ENCODE results near the gene PSMD11. TPM values are rescaled to one million over a fixed set of nuclear protein-coding genes. Genes with fewer than 3 reads are reported as not detected.
"Not testable (repeated sequence)": the region's sequence is repeated elsewhere in the genome, so short reads cannot be mapped to it uniquely, and the experiment has no call there.

The PSMD11 gene
- total RNA-seq (10 to 100 TPM; 74.1 to 87.9 TPM), polyA plus RNA-seq (10 to 100 TPM; 47.8 to 61.2 TPM)
- long read RNA-seq, donor 1, full-length matches to known transcripts, result 25 of 31 reads
- long read RNA-seq, donor 1, partial matches to known transcripts, result 6 of 31 reads
- long read RNA-seq, donor 1, other reads (novel, unspliced or antisense), result 0 of 31 reads
- long read RNA-seq, donor 2, full-length matches to known transcripts, result 7 of 7 reads
- long read RNA-seq, donor 2, partial matches to known transcripts, result 0 of 7 reads
- long read RNA-seq, donor 2, other reads (novel, unspliced or antisense), result 0 of 7 reads
- long read RNA-seq, donor 3, full-length matches to known transcripts, result 9 of 9 reads
- long read RNA-seq, donor 3, partial matches to known transcripts, result 0 of 9 reads
- long read RNA-seq, donor 3, other reads (novel, unspliced or antisense), result 0 of 9 reads
- long read RNA-seq, donor 4, full-length matches to known transcripts, result 11 of 25 reads
- long read RNA-seq, donor 4, partial matches to known transcripts, result 14 of 25 reads
- long read RNA-seq, donor 4, other reads (novel, unspliced or antisense), result 0 of 25 reads
- long read RNA-seq, donor 5, full-length matches to known transcripts, result 38 of 45 reads
- long read RNA-seq, donor 5, partial matches to known transcripts, result 7 of 45 reads
- long read RNA-seq, donor 5, other reads (novel, unspliced or antisense), result 0 of 45 reads

DNA sequence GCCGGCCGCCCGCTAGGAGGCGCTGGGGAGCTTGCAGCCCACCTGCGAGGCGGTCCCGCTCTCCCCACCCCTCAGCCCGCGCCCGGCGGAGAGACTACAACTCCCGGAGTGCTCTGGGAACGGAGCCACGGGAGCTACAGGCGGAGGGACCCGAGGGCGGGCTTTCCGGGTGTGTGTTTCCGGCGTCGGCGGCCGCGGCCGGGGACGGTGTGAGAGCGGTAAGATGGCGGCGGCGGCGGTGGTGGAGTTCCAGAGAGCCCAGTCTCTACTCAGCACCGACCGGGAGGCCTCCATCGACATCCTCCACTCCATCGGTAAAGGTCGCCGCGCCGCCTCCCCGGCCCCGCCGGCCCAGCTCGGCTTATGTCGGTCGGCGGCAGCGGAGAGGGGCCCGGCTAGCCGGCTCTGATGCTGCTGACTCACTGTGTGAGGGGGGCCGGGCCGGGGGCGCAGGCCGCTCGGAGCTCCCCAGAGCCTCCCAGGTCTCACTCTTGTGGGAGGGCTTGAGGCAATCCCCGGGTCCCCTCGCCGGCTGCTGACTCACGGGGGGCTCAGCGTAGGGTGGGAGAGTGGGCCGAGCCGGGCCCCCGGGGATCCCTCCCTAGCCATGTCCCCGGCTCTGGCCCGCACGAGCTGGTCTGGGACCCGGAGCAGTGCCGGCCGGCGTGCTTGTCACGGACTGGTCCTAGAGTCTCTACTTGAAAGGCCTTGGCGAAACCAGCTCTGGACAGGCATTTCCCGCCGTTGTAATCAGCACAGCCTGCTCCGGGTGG, at the start of gene PSMD11:
PSMD11 (plus strand) TSS at position 210 of the 773 bp plus-strand sequence; CDS start at position 224, 14 bp downstream.
- Histone ChIP-seq H3K4me1 (ENCODE audit: control insufficient read depth in 5 of 5, insufficient read depth in 5 of 5, low read length in 5 of 5) (peaks cover 2 to 16% (median 8%) of the 10 kb centered on the region in 5 donors), H3K27ac (ENCODE audit: low read depth in 1 of 2, low read length in 1 of 2) (peak within 1 kb of the TSS; percentile 87 to 89), H3K9me3 (ENCODE audit: control insufficient read depth in 4 of 4, insufficient read depth in 3 of 4, low read length in 3 of 4) (no peaks in the 10 kb centered on the region), H3K4me3 (peak within 1 kb of the TSS; percentile 91), H3K27me3 (ENCODE audit: control insufficient read depth in 3 of 3, insufficient read depth in 3 of 3, low read length in 2 of 3) (peaks cover 0 to 2% (median 0%) of the 10 kb centered on the region in 3 donors), H3K9ac (ENCODE audit: insufficient read depth in 1 of 2, low read length in 2 of 2) (peak within 1 kb of the TSS; percentile 77 to 85), H3K36me3 (ENCODE audit: control insufficient read depth in 4 of 4, insufficient read depth in 4 of 4, low read length in 4 of 4) (peaks cover 3 to 14% (median 10%) of the 10 kb centered on the region in 4 donors)
- peak; percentile 95 for ATAC-seq (ENCODE audit: insufficient read depth, low FRiP score)
- peak; percentile 97 to 98 (median 98) for DNase-seq
- TF ChIP-seq, protein P1, sequence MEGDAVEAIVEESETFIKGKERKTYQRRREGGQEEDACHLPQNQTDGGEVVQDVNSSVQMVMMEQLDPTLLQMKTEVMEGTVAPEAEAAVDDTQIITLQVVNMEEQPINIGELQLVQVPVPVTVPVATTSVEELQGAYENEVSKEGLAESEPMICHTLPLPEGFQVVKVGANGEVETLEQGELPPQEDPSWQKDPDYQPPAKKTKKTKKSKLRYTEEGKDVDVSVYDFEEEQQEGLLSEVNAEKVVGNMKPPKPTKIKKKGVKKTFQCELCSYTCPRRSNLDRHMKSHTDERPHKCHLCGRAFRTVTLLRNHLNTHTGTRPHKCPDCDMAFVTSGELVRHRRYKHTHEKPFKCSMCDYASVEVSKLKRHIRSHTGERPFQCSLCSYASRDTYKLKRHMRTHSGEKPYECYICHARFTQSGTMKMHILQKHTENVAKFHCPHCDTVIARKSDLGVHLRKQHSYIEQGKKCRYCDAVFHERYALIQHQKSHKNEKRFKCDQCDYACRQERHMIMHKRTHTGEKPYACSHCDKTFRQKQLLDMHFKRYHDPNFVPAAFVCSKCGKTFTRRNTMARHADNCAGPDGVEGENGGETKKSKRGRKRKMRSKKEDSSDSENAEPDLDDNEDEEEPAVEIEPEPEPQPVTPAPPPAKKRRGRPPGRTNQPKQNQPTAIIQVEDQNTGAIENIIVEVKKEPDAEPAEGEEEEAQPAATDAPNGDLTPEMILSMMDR (IDR thresholded peaks at IDR 0.05; ENCODE audit: control extremely low read depth, extremely low read depth), result peak; percentile 76
- 0% methylated on average over 52 to 74 of the region's 74 CpGs for WGBS, 2 donors

DNA sequence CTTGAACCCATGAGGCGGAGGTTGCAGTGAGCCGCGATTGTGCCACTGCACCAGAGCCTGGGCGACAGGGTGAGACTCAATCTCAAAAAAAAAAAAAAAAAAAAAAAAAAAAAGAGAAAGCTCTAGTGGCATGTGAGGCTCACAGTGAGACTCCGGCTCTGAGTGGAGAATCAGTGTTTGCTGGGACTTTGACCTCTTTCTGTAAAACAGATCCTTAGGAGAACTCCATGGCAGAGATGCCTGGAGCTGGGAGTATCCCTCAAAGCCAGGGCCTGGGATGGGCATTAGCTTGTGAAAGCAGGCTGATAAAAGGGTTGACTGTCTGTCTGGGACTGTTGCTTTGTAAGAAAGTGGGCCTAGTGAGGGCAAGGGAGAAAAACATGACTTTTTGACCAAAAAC, 48.0 kb upstream of the PSMD11 start:
- no peak overlapping the region for H3K4me3 ChIP-seq
- TF ChIP-seq, protein P1 (IDR thresholded peaks at IDR 0.05; ENCODE audit: control extremely low read depth, extremely low read depth), result no peak
- peaks cover 0 to 2% (median 0%) of the 10 kb centered on the region in 4 donors for H3K36me3 ChIP-seq (ENCODE audit: control insufficient read depth in 4 of 4, insufficient read depth in 4 of 4, low read length in 4 of 4)
- no peak overlapping the region for H3K9ac ChIP-seq (ENCODE audit: insufficient read depth in 1 of 2, low read length in 2 of 2)
- WGBS, 2 donors, result 94 to 100% methylated on average over 5 of the region's 5 CpGs
- H3K27ac ChIP-seq (ENCODE audit: low read depth in 1 of 2, low read length in 1 of 2), result no peak overlapping the region
- no peak for ATAC-seq (ENCODE audit: insufficient read depth, low FRiP score)
- no peaks in the 10 kb centered on the region for H3K9me3 ChIP-seq (ENCODE audit: control insufficient read depth in 4 of 4, insufficient read depth in 3 of 4, low read length in 3 of 4)
- no peak for DNase-seq
- peaks cover 0 to 4% (median 0%) of the 10 kb centered on the region in 5 donors for H3K4me1 ChIP-seq (ENCODE audit: control insufficient read depth in 5 of 5, insufficient read depth in 5 of 5, low read length in 5 of 5)
- no peaks in the 10 kb centered on the region for H3K27me3 ChIP-seq (ENCODE audit: control insufficient read depth in 3 of 3, insufficient read depth in 3 of 3, low read length in 2 of 3)

DNA sequence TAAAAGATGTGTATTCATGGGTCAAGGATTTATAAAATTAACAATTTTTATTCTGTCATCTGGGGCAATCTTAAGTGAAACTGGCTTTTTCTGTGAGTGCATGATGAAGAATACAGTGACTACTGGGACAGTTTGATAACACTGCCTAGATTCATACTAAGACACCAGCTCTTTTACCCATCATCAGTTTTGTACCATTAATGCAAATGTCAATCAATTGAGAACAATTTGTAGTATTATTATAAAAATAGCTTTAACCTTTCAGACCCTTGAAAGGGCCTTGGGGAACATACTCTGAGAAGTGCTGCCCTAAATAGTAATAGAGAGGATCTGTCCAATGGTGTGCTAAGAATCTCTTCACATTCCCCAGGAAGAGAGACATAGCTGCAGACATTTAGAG, 45.4 kb upstream of the PSMD11 start:
- Histone ChIP-seq H3K4me3 (no peak overlapping the region), H3K27ac (ENCODE audit: low read depth in 1 of 2, low read length in 1 of 2) (no peak overlapping the region), H3K4me1 (ENCODE audit: control insufficient read depth in 5 of 5, insufficient read depth in 5 of 5, low read length in 5 of 5) (peaks cover 0 to 4% (median 0%) of the 10 kb centered on the region in 5 donors), H3K9ac (ENCODE audit: insufficient read depth in 1 of 2, low read length in 2 of 2) (no peak overlapping the region), H3K9me3 (ENCODE audit: control insufficient read depth in 4 of 4, insufficient read depth in 3 of 4, low read length in 3 of 4) (no peaks in the 10 kb centered on the region), H3K27me3 (ENCODE audit: control insufficient read depth in 3 of 3, insufficient read depth in 3 of 3, low read length in 2 of 3) (no peaks in the 10 kb centered on the region), H3K36me3 (ENCODE audit: control insufficient read depth in 4 of 4, insufficient read depth in 4 of 4, low read length in 4 of 4) (peaks cover 0 to 2% (median 0%) of the 10 kb centered on the region in 4 donors)
- DNase-seq (no peak), ATAC-seq (ENCODE audit: insufficient read depth, low FRiP score) (no peak)
- TF ChIP-seq, protein P1 (IDR thresholded peaks at IDR 0.05; ENCODE audit: control extremely low read depth, extremely low read depth), result no peak

DNA sequence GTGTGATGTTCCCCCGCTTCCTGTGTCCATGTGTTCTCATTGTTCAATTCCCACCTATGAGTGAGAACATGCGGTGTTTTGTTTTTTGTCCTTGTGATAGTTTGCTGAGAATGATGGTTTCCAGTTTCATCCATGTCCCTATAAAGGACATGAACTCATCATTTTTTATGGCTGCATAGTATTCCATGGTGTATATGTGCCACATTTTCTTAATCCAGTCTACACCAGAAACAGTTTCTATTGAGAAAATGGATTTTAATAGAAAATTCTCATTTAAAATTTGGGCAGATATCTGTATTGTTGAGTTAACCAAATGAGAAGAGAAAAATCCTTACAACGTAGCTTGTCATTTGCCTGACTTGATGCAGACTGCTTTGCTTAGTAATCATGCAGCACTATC, 34.2 kb upstream of the PSMD11 start:
- not testable (repeated sequence) for H3K27ac ChIP-seq (ENCODE audit: low read depth in 1 of 2, low read length in 1 of 2); H3K27me3 ChIP-seq (ENCODE audit: control insufficient read depth in 3 of 3, insufficient read depth in 3 of 3, low read length in 2 of 3); H3K9ac ChIP-seq (ENCODE audit: insufficient read depth in 1 of 2, low read length in 2 of 2); DNase-seq; H3K4me1 ChIP-seq (ENCODE audit: control insufficient read depth in 5 of 5, insufficient read depth in 5 of 5, low read length in 5 of 5); H3K36me3 ChIP-seq (ENCODE audit: control insufficient read depth in 4 of 4, insufficient read depth in 4 of 4, low read length in 4 of 4); ATAC-seq (ENCODE audit: insufficient read depth, low FRiP score); H3K9me3 ChIP-seq (ENCODE audit: control insufficient read depth in 4 of 4, insufficient read depth in 3 of 4, low read length in 3 of 4); H3K4me3 ChIP-seq
- WGBS, 2 donors, result 98 to 99% methylated on average over 3 of the region's 3 CpGs

All from lung (tissue), 16 donors.